MG63 (cell line): ENCODE measurements around the gene LMBRD1. TPM values are rescaled to one million over a fixed set of nuclear protein-coding genes. Genes with fewer than 3 reads are reported as not detected.
"Not testable (repeated sequence)": the region's sequence is repeated elsewhere in the genome, so short reads cannot be mapped to it uniquely, and the experiment has no call there.

Source experiments
- DNase-seq: peaks from one replicate; pipeline ENCODE4 v3.0.0-alpha.2; 2020
- H3K27me3 ChIP-seq: fragments of 250-450 bp; sonication (Bioruptor Pico); 2 replicates; pipeline ENCODE4 v1.5.1; 2020; ENCODE audit warnings: mild to moderate bottlenecking, moderate library complexity
- H3K36me3 ChIP-seq: fragments of 250-450 bp; sonication (Bioruptor Pico); 2 replicates; pipeline ENCODE4 v1.5.1; 2020; ENCODE audit warnings: mild to moderate bottlenecking, moderate library complexity
- H3K4me3 ChIP-seq: fragments of 250-450 bp; sonication (Bioruptor Pico); 2 replicates; pipeline ENCODE4 v1.5.1; 2020; ENCODE audit warnings: mild to moderate bottlenecking, moderate library complexity
- H3K9me3 ChIP-seq: fragments of 250-450 bp; sonication (Bioruptor Pico); 2 replicates; pipeline ENCODE4 v1.5.1; 2020; ENCODE audit warnings: mild to moderate bottlenecking, moderate library complexity
- total RNA-seq: library from RNA; depleted of rRNA; stranded (reverse); fragments of >200 nt; shearing (Covaris generic); gene quantifications from 2 replicates; pipeline ENCODE4 v1.2.3, GENCODE V29; 2014; ENCODE audit warnings: low replicate concordance

LMBRD1 gene
- total RNA-seq, 1 experiment from 2014 or later = 12.8 TPM

DNA sequence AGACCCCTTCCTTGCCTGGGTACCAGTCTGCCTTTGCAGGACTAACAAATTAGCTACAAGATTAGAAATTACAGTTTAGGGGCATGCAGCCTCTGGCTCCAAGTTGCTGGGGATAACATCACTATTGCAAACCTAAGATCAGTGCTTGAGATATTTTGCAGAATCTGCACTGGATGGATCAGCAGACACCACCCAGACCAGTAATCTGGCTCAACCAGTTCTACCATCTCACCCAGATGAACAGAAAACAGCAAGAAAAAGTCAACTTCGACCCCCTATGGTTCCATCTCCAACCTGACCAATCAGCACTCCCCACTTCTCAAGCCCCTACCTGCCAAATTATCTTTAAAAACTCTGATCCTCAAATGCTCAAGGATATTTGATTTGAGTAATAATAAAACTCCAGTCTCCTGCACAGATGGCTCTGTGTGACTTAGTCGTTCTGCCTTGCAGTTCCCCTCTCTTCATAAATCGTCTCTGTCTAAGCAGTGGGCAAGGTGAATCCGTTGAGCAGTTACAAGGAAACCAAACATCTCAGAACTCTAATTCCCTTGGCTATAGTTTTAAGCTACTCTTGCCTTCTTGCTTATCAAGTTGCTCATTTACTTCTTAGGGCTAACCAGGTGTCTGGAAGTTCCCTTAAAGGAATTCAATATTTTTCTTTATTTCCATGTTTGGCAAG lies 16.1 kb upstream of the LMBRD1 start:
- Histone ChIP-seq H3K36me3 (no peaks in the 10 kb centered on the region), H3K4me3 (no peak overlapping the region), H3K27me3 (no peaks in the 10 kb centered on the region), H3K9me3 (no peaks in the 10 kb centered on the region)
- no peak for DNase-seq

DNA sequence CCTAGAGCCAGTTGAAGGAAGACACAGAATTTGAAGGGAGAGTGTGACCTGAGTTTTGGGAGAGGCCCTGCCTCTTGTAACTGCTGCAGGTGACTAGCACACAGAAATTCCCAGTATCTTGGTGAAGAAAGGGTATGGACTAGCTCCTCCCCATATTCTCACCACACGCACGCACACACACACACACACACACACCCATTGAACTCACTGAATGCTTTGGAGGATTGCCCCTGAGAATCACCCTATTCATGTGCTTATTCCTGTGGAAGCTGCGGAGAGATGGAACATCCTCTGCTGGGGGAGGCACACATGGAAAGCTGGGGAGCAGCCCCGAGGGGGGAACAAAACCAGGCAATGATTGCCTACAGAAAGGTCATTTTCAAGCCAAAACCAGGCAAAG lies 6.2 kb upstream of the LMBRD1 start:
- Histone ChIP-seq H3K4me3 (no peak overlapping the region), H3K9me3 (no peaks in the 10 kb centered on the region), H3K36me3 (no peaks in the 10 kb centered on the region), H3K27me3 (no peaks in the 10 kb centered on the region)
- no peak for DNase-seq

DNA sequence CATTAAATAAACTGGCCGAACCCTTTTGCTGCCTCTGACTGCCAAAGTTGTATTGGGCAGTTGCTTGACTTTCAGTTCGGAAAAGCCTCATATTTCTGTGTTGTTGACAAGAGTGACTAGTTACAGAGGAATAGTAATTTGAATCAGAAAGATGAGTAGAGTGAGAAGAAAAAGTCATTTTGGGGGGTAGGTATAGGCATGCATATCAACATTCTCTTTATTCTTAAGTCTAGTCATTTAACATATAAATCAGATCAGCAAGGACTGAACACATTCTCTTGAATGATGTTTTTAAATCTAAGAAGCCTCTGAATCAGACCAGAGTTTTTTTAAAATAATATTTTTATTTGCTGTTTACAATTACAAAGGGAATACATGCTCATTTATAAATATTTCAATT lies 4.9 kb upstream of the LMBRD1 start:
- no peak for DNase-seq
- Histone ChIP-seq H3K4me3 (no peak overlapping the region), H3K27me3 (no peaks in the 10 kb centered on the region)

DNA sequence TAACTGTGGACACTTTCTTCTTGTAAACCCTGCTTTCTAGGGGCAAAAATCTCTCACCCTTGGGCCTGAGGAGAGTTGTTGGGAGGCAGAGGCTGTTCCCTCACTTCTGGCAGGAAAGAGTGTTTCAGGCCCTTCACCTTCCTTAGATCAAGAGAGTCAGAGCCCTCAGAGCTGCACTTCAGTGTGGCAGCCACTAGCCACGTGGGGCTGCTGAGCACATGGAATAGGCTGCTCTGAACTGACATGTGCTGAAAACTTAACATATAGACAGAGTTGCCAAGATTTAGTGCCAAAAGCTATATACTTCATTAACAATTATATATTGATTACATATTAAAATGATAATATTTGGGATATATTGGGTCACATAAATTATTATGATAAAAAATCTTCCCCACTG lies 4.4 kb upstream of the LMBRD1 start:
- no peaks in the 10 kb centered on the region for H3K9me3 ChIP-seq
- H3K36me3 ChIP-seq = no peaks in the 10 kb centered on the region
- H3K27me3 ChIP-seq = no peaks in the 10 kb centered on the region
- no peak overlapping the region for H3K4me3 ChIP-seq
- DNase-seq = no peak

More for the DNA sequence above, 4.9 kb upstream of the LMBRD1 start:
- Histone ChIP-seq H3K9me3 (no peaks in the 10 kb centered on the region), H3K36me3 (no peaks in the 10 kb centered on the region)

DNA sequence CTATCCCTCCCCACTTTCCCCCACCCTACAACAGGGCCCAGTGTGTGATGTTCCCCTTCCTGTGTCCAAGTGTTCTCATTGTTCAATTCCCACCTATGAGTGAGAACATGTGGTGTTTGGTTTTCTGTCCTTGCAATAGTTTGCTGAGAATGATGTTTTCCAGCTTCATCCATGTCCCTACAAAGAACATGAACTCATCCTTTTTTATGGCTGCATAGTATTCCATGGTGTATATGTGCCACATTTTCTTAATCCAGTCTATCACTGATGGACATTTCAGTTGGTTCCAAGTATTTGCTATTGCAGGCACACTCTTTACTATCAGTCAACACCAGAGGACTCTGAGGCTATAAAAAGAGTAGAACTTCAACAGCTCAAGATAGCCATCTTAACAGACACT lies 2.0 kb upstream of the LMBRD1 start:
- not testable (repeated sequence) for H3K9me3 ChIP-seq, H3K4me3 ChIP-seq, DNase-seq, H3K36me3 ChIP-seq, H3K27me3 ChIP-seq

GRCh38 chr6:69796073-69796641 lies 653 bp downstream of the LMBRD1 start:
- Histone ChIP-seq H3K27me3 (no peaks in the 10 kb centered on the region), H3K9me3 (no peaks in the 10 kb centered on the region), H3K4me3 (peak overlapping the region; percentile 67), H3K36me3 (no peaks in the 10 kb centered on the region)
- DNase-seq = no peak

GRCh38 chr6:69795469-69796072 lies 1.2 kb downstream of the LMBRD1 start:
- no peaks in the 10 kb centered on the region for H3K36me3 ChIP-seq
- H3K27me3 ChIP-seq = no peaks in the 10 kb centered on the region
- DNase-seq = no peak
- no peaks in the 10 kb centered on the region for H3K9me3 ChIP-seq
- peak overlapping the region; percentile 67 for H3K4me3 ChIP-seq

DNA sequence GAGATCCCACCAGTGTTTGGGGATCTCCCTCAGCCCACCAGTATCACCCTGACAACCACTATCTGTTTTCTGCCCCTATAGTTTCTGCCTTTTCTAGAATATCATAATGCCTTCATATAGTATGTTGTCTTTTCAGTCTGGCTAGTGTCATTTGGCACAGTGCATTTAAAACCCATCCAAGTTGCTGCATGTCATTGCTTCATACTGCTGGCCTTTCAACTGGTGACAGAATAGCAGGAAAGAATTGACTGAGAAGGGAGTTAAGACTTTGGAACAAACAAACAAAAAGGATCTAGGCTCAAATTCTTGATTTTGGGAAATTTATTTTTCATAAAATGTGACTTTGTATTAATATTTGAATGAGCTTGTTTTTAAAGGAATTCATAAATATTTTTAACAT lies 4.5 kb downstream of the LMBRD1 start:
- H3K27me3 ChIP-seq = no peaks in the 10 kb centered on the region
- H3K9me3 ChIP-seq = no peaks in the 10 kb centered on the region
- H3K36me3 ChIP-seq = no peaks in the 10 kb centered on the region
- no peak for DNase-seq
- H3K4me3 ChIP-seq = no peak overlapping the region

- H3K9me3 ChIP-seq = no peaks in the 10 kb centered on the region
- no peaks in the 10 kb centered on the region for H3K27me3 ChIP-seq
- no peak overlapping the region for H3K4me3 ChIP-seq
- DNase-seq = no peak
- H3K36me3 ChIP-seq = no peaks in the 10 kb centered on the region
Measured at GRCh38 chr6:69791065-69791471, 5.7 kb downstream of the LMBRD1 start.

DNA sequence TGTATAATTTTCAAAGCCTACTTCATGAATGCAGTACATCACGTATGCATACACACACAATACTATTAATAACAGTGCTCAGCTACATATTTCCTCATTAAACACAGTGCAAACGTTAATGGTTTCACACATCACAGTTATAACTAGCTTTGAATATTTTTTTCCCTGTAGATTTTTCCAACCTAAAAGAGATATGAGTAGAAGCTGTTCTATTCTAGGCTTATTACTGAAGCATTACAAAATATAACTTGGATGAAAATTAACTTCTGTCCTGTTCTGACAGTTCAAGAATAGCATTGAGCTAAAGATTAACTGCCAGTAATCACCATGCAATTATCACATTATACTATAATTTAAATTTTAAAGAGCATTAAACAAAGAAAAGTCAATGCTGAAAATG lies 6.2 kb downstream of the LMBRD1 start:
- Histone ChIP-seq H3K9me3 (no peaks in the 10 kb centered on the region), H3K36me3 (no peaks in the 10 kb centered on the region), H3K4me3 (no peak overlapping the region), H3K27me3 (no peaks in the 10 kb centered on the region)
- DNase-seq = no peak

GRCh38 chr6:69789578-69789977 lies 7.2 kb downstream of the LMBRD1 start:
- no peak overlapping the region for H3K4me3 ChIP-seq
- no peak for DNase-seq
- no peaks in the 10 kb centered on the region for H3K36me3 ChIP-seq
- H3K27me3 ChIP-seq = no peaks in the 10 kb centered on the region
- H3K9me3 ChIP-seq = no peaks in the 10 kb centered on the region

GRCh38 chr6:69787436-69787835 lies 9.4 kb downstream of the LMBRD1 start:
- H3K27me3 ChIP-seq, H3K4me3 ChIP-seq, DNase-seq, H3K36me3 ChIP-seq, H3K9me3 ChIP-seq: not testable (repeated sequence)

DNA sequence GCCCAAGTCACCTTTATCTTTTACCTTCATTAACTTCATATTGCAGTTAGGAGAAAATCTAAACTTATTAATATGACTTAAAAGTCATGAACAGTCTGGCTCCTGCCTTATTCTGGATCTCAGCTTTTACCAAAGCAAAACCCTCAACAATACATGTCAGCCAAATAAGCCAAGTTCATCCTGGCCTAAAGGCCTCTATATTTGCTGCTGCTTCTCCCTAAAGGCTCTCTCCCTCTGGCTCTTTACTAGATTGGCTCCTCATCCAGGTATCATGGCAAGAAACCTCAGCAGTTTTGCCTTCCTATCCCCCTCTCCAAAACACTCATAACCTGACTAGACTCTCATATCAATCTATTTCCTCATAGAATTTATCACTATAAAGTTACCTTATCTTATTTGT lies 11.1 kb downstream of the LMBRD1 start:
- DNase-seq = no peak
- H3K36me3 ChIP-seq = no peaks in the 10 kb centered on the region
- H3K4me3 ChIP-seq = no peak overlapping the region
- no peaks in the 10 kb centered on the region for H3K27me3 ChIP-seq
- H3K9me3 ChIP-seq = no peaks in the 10 kb centered on the region

GRCh38 chr6:69784595-69785377 lies 12.0 kb downstream of the LMBRD1 start:
- Histone ChIP-seq H3K27me3 (no peaks in the 10 kb centered on the region), H3K9me3 (no peaks in the 10 kb centered on the region), H3K36me3 (no peaks in the 10 kb centered on the region), H3K4me3 (no peak overlapping the region)
- DNase-seq = no peak

DNA sequence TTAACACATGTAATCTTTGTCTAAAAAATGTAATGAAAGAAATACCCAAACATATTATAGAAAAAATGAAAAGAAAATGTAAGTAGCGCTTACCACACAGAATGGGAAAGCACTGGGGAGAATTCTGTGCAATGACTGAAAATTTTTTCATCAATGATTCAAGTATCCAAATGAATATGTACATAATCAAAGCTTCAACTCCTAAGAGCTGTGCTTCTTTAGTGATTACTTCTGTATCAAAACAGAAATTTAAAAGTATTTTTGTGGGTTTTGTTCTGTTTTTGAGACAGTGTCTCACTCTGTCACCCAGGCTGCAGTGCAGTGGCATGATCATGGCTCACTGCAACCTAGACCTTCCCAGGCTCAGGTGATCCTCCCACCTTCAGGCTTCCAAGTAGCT lies 13.7 kb downstream of the LMBRD1 start:
- no peak overlapping the region for H3K4me3 ChIP-seq
- H3K36me3 ChIP-seq = no peaks in the 10 kb centered on the region
- no peak for DNase-seq
- no peaks in the 10 kb centered on the region for H3K9me3 ChIP-seq
- no peaks in the 10 kb centered on the region for H3K27me3 ChIP-seq

- Histone ChIP-seq H3K36me3 (no peaks in the 10 kb centered on the region), H3K9me3 (no peaks in the 10 kb centered on the region), H3K4me3 (no peak overlapping the region), H3K27me3 (no peaks in the 10 kb centered on the region)
- no peak for DNase-seq
Measured at GRCh38 chr6:69780585-69781178, 16.1 kb downstream of the LMBRD1 start.

GRCh38 chr6:69775941-69776340 lies 20.9 kb downstream of the LMBRD1 start:
- Histone ChIP-seq H3K4me3 (no peak overlapping the region), H3K36me3 (no peaks in the 10 kb centered on the region), H3K9me3 (no peaks in the 10 kb centered on the region), H3K27me3 (no peaks in the 10 kb centered on the region)
- no peak for DNase-seq
